Endodermal cell (in vitro differentiated cells): Measurements from ENCODE around the gene PPP2R5C. TPM values are rescaled to one million over a fixed set of nuclear protein-coding genes. Genes with fewer than 3 reads are reported as not detected.

Source experiments
- DNase-seq: peaks from one replicate; pipeline ENCODE4 v3.0.0-alpha.2; 2017
- H3K27ac ChIP-seq: 2 replicates; pipeline ENCODE4 v1.5.1; 2013; ENCODE audit warnings: mild to moderate bottlenecking, low read depth, low read length, moderate library complexity
- H3K27me3 ChIP-seq: 2 replicates; pipeline ENCODE4 v1.6.1; 2013; ENCODE audit warnings: mild to moderate bottlenecking, low read length, moderate library complexity; ENCODE audit not compliant: insufficient read depth, control insufficient read depth, poor library complexity, severe bottlenecking
- H3K36me3 ChIP-seq: 2 replicates; pipeline ENCODE4 v1.7.0; 2013; ENCODE audit warnings: mild to moderate bottlenecking, low read length, moderate library complexity; ENCODE audit not compliant: control insufficient read depth, insufficient read depth
- H3K4me1 ChIP-seq: one replicate; pipeline ENCODE4 v1.7.0; 2013; ENCODE audit warnings: low read length; ENCODE audit not compliant: control insufficient read depth, insufficient read depth
- H3K4me3 ChIP-seq: 2 replicates; pipeline ENCODE4 v1.5.1; 2013; ENCODE audit warnings: mild to moderate bottlenecking, low read length, moderate library complexity
- H3K9ac ChIP-seq: 2 replicates; pipeline ENCODE4 v1.6.1; 2013; ENCODE audit warnings: mild to moderate bottlenecking, low read length, moderate library complexity; ENCODE audit not compliant: poor library complexity, severe bottlenecking; ENCODE audit errors: extremely low read depth
- H3K9me3 ChIP-seq: 2 replicates; pipeline ENCODE4 v1.6.1; 2013; ENCODE audit warnings: mild to moderate bottlenecking, low read length, moderate library complexity; ENCODE audit not compliant: control insufficient read depth
- H3K27ac Mint-ChIP-seq: 2 replicates; pipeline ENCODE4 v1.8.0; 2020; ENCODE audit warnings: mixed read lengths
- H3K27me3 Mint-ChIP-seq: 2 replicates; pipeline ENCODE4 v1.8.0; 2021; ENCODE audit warnings: mild to moderate bottlenecking, mixed read lengths; ENCODE audit not compliant: insufficient read depth
- H3K36me3 Mint-ChIP-seq: 2 replicates; pipeline ENCODE4 v1.8.0; 2020; ENCODE audit warnings: low read depth, mixed read lengths
- H3K4me1 Mint-ChIP-seq: 2 replicates; pipeline ENCODE4 v1.8.0; 2020; ENCODE audit warnings: mixed read lengths
- H3K4me3 Mint-ChIP-seq: 2 replicates; pipeline ENCODE4 v1.8.0; 2020; ENCODE audit warnings: mild to moderate bottlenecking, moderate library complexity, mixed read lengths
- H3K9me3 Mint-ChIP-seq: 2 replicates; pipeline ENCODE4 v1.8.0; 2020; ENCODE audit warnings: mild to moderate bottlenecking, mixed read lengths
- WGBS, 2 experiments: methylation state at CpG; one replicate each; pipeline versions ENCODE4 v1.1.5 to v1.1.7; 2013; ENCODE audit warnings: missing lambda C conversion rate in 2 of 2, mixed read lengths in 1 of 2; ENCODE audit not compliant: insufficient coverage in 1 of 2, insufficient read length in 1 of 2; 5-methylcytosine and 5-hydroxymethylcytosine counted together
- total RNA-seq, 2 donors: library from RNA; stranded (reverse); fragmentation: NEBNext Ultra II Directional in 1 of 2; extraction: Animal tissue kit (Norgen Biotek cat#: 25700) in 1 of 2; gene quantifications; 2 replicates in 1 of 2; 3 replicates in 1 of 2; pipeline ENCODE4 v1.2.1, GENCODE V29; 2021
- TF ChIP-seq, protein P1 (sequence below): fragments of 200-600 bp; sonication (generic); conservative IDR thresholded peaks from 2 replicates; pipeline ENCODE4 v1.5.0; 2021; ENCODE audit warnings: antibody characterized with exemption, mild to moderate bottlenecking

The PPP2R5C gene
- total RNA-seq, 2 donors from 2014 or later: 116 to 117 TPM

DNA sequence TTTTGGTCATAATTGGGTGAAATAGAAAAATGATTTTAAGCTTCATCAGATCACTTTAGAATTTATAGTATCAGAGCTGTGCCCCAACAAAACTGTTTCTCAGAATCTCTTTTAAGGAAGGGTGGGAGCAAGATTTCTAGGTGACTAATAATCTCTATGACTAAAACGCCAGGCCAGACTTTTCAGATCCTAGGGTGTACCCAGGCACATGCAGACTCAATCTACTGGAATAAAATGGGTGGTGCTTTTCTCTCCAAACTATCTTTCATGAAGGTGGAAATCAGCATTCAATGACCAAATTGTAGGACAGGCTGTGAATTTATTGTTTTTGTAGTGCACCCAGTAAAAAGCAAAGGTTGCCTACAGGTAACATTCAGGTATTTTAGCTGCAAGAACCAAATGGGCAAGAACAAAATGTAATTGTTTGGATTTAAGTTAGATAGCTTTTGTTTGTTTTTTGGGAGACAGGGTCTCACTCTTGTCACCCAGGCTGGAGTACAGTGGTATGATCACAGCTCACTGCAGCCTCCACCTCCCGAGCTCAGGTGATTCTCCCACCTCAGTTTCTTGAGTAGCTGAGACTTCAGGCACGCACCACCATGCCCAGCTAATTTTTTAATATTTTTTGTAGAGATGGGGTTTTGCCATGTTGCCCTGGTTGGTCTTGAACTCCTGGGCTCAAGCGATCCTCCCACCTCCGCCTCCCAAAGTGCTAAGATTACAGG, 49.5 kb downstream of the PPP2R5C start:
- H3K27me3 ChIP-seq: no peaks in the 10 kb centered on the region
- Mint-ChIP-seq H3K27ac (peak overlapping the region; percentile 99), H3K4me3 (peak overlapping the region; percentile 89), H3K27me3 (no peaks in the 10 kb centered on the region), H3K9me3 (no peaks in the 10 kb centered on the region), H3K36me3 (peaks cover 7% of the 10 kb centered on the region), H3K4me1 (peaks cover 23% of the 10 kb centered on the region)
- H3K27ac ChIP-seq: no peak overlapping the region
- 87 to 91% methylated on average over 3 to 5 of the region's 5 CpGs for WGBS, 2 experiments
- H3K9me3 ChIP-seq: no peaks in the 10 kb centered on the region
- TF ChIP-seq, protein P1, sequence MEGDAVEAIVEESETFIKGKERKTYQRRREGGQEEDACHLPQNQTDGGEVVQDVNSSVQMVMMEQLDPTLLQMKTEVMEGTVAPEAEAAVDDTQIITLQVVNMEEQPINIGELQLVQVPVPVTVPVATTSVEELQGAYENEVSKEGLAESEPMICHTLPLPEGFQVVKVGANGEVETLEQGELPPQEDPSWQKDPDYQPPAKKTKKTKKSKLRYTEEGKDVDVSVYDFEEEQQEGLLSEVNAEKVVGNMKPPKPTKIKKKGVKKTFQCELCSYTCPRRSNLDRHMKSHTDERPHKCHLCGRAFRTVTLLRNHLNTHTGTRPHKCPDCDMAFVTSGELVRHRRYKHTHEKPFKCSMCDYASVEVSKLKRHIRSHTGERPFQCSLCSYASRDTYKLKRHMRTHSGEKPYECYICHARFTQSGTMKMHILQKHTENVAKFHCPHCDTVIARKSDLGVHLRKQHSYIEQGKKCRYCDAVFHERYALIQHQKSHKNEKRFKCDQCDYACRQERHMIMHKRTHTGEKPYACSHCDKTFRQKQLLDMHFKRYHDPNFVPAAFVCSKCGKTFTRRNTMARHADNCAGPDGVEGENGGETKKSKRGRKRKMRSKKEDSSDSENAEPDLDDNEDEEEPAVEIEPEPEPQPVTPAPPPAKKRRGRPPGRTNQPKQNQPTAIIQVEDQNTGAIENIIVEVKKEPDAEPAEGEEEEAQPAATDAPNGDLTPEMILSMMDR: no peak
- H3K4me3 ChIP-seq: peak overlapping the region; percentile 96
- H3K9ac ChIP-seq: peak overlapping the region; percentile 99
- peaks cover 28% of the 10 kb centered on the region for H3K36me3 ChIP-seq
- H3K4me1 ChIP-seq: peaks cover 6% of the 10 kb centered on the region
- DNase-seq: no peak

DNA sequence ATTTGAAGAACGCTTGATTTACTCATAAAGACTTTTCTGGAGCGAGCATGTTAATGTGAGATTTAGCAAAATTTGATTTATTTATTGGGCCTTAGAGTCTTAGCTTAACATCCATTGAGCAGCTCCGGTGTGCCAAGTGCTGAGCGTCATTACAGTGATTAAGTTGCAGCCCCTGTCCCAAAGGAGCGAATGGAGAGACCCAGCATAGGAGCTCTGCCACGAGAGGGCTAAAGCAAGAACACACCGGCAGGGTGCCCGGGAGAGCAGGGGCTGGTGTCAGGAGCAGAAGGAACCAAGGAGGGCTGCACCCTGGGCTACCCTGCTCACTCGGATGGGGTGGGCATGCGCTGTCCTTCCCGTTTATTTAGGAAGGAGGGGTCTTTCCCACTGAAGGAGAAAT, 50.6 kb downstream of the PPP2R5C start:
- Mint-ChIP-seq H3K36me3 (peaks cover 7% of the 10 kb centered on the region), H3K9me3 (no peaks in the 10 kb centered on the region), H3K27me3 (no peaks in the 10 kb centered on the region), H3K27ac (peak overlapping the region; percentile 64), H3K4me1 (peaks cover 23% of the 10 kb centered on the region), H3K4me3 (peak overlapping the region; percentile 89)
- H3K36me3 ChIP-seq: peaks cover 31% of the 10 kb centered on the region
- TF ChIP-seq, protein P1: no peak
- H3K4me1 ChIP-seq: peaks cover 6% of the 10 kb centered on the region
- no peak overlapping the region for H3K4me3 ChIP-seq
- 88 to 100% methylated on average over 1 to 11 of the region's 11 CpGs for WGBS, 2 experiments
- no peak for DNase-seq
- no peak overlapping the region for H3K9ac ChIP-seq
- H3K9me3 ChIP-seq: no peaks in the 10 kb centered on the region
- H3K27me3 ChIP-seq: no peaks in the 10 kb centered on the region
- H3K27ac ChIP-seq: no peak overlapping the region

DNA sequence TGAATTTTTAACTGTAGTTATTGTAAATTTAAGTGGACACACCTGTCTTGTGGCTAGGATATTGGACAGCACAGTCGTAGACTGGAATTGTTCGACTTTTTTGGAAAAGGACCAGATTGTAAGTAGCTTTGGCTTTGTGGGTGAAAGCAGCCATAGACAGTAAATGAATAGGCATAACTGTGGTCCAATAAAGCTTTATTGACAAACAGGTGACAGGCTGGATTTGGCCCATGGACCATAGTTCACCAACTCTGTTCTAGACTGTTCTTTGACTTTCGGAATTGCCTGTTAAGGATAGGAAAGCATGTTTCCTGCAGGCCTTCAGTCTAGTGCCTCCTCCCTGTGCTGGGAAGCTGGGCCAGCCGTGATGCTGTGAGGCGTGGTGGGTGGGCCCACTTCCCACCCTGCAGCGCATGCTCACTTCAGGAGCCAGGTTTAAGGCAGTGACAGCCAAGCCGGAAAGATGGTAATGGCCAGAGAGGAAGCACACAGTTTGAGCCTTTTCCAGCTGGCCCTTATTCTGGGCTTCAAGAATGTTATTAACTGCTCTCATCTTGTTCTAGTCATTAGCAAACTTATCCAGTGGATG, 51.8 kb downstream of the PPP2R5C start:
- H3K36me3 Mint-ChIP-seq: peaks cover 13% of the 10 kb centered on the region
- no peaks in the 10 kb centered on the region for H3K9me3 Mint-ChIP-seq
- peaks cover 18% of the 10 kb centered on the region for H3K4me1 Mint-ChIP-seq
- no peak overlapping the region for H3K27ac Mint-ChIP-seq
- Histone ChIP-seq H3K9ac (no peak overlapping the region), H3K36me3 (peaks cover 31% of the 10 kb centered on the region), H3K27me3 (no peaks in the 10 kb centered on the region), H3K9me3 (no peaks in the 10 kb centered on the region), H3K27ac (no peak overlapping the region), H3K4me1 (peaks cover 5% of the 10 kb centered on the region), H3K4me3 (no peak overlapping the region)
- TF ChIP-seq, protein P1: no peak
- no peak for DNase-seq
- H3K27me3 Mint-ChIP-seq: no peaks in the 10 kb centered on the region
- WGBS, 2 experiments: 92% methylated on average over 7 of the region's 7 CpGs
- no peak overlapping the region for H3K4me3 Mint-ChIP-seq
